BE2C (cell line): ENCODE data around the gene TMEM181.
"Not testable (repeated sequence)": the region's sequence is repeated elsewhere in the genome, so short reads cannot be mapped to it uniquely, and the experiment has no call there.

Source experiments
- DNase-seq: peaks from one replicate; pipeline ENCODE4 v3.0.0-alpha.2; 2020
- H3K27me3 ChIP-seq: fragments of 250-450 bp; sonication (Bioruptor Pico); 2 replicates; pipeline ENCODE4 v1.5.1; 2020; ENCODE audit warnings: mild to moderate bottlenecking
- H3K36me3 ChIP-seq: fragments of 250-450 bp; sonication (Bioruptor Pico); 2 replicates; pipeline ENCODE4 v1.5.1; 2020; ENCODE audit warnings: mild to moderate bottlenecking
- H3K4me1 ChIP-seq: fragments of 250-450 bp; sonication (Bioruptor Pico); 2 replicates; pipeline ENCODE4 v1.5.1; 2020
- H3K4me3 ChIP-seq: 2 replicates; pipeline ENCODE4 v1.5.1; 2011; ENCODE audit warnings: low read depth, low read length
- H3K9me3 ChIP-seq: fragments of 250-450 bp; sonication (Bioruptor Pico); 2 replicates; pipeline ENCODE4 v1.5.1; 2020
- CTCF ChIP-seq: IDR thresholded peaks from 2 replicates; pipeline ENCODE4 v1.5.1; 2012; ENCODE audit warnings: mild to moderate bottlenecking, low read depth, low read length

The TMEM181 gene

GRCh38 chr6:158631678-158632537 lies 72.0 kb downstream of the TMEM181 start:
- Histone ChIP-seq H3K27me3 (no peaks in the 10 kb centered on the region), H3K4me1 (peaks cover 13% of the 10 kb centered on the region), H3K9me3 (no peaks in the 10 kb centered on the region), H3K4me3 (no peak overlapping the region), H3K36me3 (peaks cover 47% of the 10 kb centered on the region)
- no peak for TF ChIP-seq CTCF
- no peak for DNase-seq

GRCh38 chr6:158632538-158633119 lies 72.7 kb downstream of the TMEM181 start:
- DNase-seq, H3K9me3 ChIP-seq, H3K27me3 ChIP-seq, H3K4me3 ChIP-seq: not testable (repeated sequence)
- peaks cover 13% of the 10 kb centered on the region for H3K4me1 ChIP-seq
- H3K36me3 ChIP-seq, result peaks cover 46% of the 10 kb centered on the region

- no peak for DNase-seq
- Histone ChIP-seq H3K36me3 (peaks cover 44% of the 10 kb centered on the region), H3K4me1 (peaks cover 13% of the 10 kb centered on the region), H3K9me3 (no peaks in the 10 kb centered on the region), H3K4me3 (no peak overlapping the region), H3K27me3 (no peaks in the 10 kb centered on the region)
- TF ChIP-seq CTCF, result no peak
These were observed 73.2 kb downstream of the TMEM181 start for GRCh38 chr6:158633127-158633526.

- no peaks in the 10 kb centered on the region for H3K27me3 ChIP-seq
- H3K4me1 ChIP-seq, result peaks cover 13% of the 10 kb centered on the region
- H3K4me3 ChIP-seq, result no peak overlapping the region
- peaks cover 51% of the 10 kb centered on the region for H3K36me3 ChIP-seq
- DNase-seq, result no peak
- no peak for TF ChIP-seq CTCF
- no peaks in the 10 kb centered on the region for H3K9me3 ChIP-seq
These were observed 75.0 kb downstream of the TMEM181 start for GRCh38 chr6:158634695-158635426.

GRCh38 chr6:158635427-158636073 lies 75.7 kb downstream of the TMEM181 start:
- Histone ChIP-seq H3K9me3 (no peaks in the 10 kb centered on the region), H3K4me3 (no peak overlapping the region), H3K4me1 (peaks cover 13% of the 10 kb centered on the region), H3K36me3 (peaks cover 57% of the 10 kb centered on the region), H3K27me3 (no peaks in the 10 kb centered on the region)
- no peak for TF ChIP-seq CTCF
- no peak for DNase-seq

GRCh38 chr6:158636778-158637177 lies 76.9 kb downstream of the TMEM181 start:
- Histone ChIP-seq H3K4me3 (no peak overlapping the region), H3K36me3 (peaks cover 60% of the 10 kb centered on the region), H3K9me3 (no peaks in the 10 kb centered on the region), H3K4me1 (peaks cover 13% of the 10 kb centered on the region), H3K27me3 (no peaks in the 10 kb centered on the region)
- no peak for TF ChIP-seq CTCF
- DNase-seq, result no peak
